ENCODE data around the gene MEGF10.

Gene MEGF10

GRCh38 chr5:127450046-127450445 lies 159.4 kb downstream of the MEGF10 start:
- H2AFZ ChIP-seq (ENCODE audit: low read length, unreplicated experiment) = no peak overlapping the region
- H3K36me3 ChIP-seq (ENCODE audit: insufficient read depth, low read length) = no peaks in the 10 kb centered on the region
- no peaks in the 10 kb centered on the region for H3K4me1 ChIP-seq (ENCODE audit: control insufficient read depth, insufficient read depth, low read length, unreplicated experiment)
- no peak overlapping the region for H3K4me3 ChIP-seq (ENCODE audit: low read depth, low read length)
- H3K27me3 ChIP-seq (ENCODE audit: insufficient read depth, low read length) = peaks cover 8% of the 10 kb centered on the region; the same call in 1 of the 2 replicates
- H3K27ac ChIP-seq (ENCODE audit: low read depth, low read length) = no peak overlapping the region
- no peaks in the 10 kb centered on the region for H3K79me2 ChIP-seq (ENCODE audit: control insufficient read depth, insufficient read depth, low read length, unreplicated experiment)

GRCh38 chr5:127451096-127451495 lies 160.5 kb downstream of the MEGF10 start:
- no peaks in the 10 kb centered on the region for H3K79me2 ChIP-seq (ENCODE audit: control insufficient read depth, insufficient read depth, low read length, unreplicated experiment)
- H3K4me1 ChIP-seq (ENCODE audit: control insufficient read depth, insufficient read depth, low read length, unreplicated experiment) = no peaks in the 10 kb centered on the region
- no peaks in the 10 kb centered on the region for H3K36me3 ChIP-seq (ENCODE audit: insufficient read depth, low read length)
- 0 out of 2 replicates have a peak, but pooled peaks cover 5% of the 10 kb centered on the region for H3K27me3 ChIP-seq (ENCODE audit: insufficient read depth, low read length)
- no peak overlapping the region for H3K4me3 ChIP-seq (ENCODE audit: low read depth, low read length)
- H2AFZ ChIP-seq (ENCODE audit: low read length, unreplicated experiment) = no peak overlapping the region
- no peak overlapping the region for H3K27ac ChIP-seq (ENCODE audit: low read depth, low read length)

GRCh38 chr5:127452626-127453025 lies 162.0 kb downstream of the MEGF10 start:
- Histone ChIP-seq H3K79me2 (ENCODE audit: control insufficient read depth, insufficient read depth, low read length, unreplicated experiment) (no peaks in the 10 kb centered on the region), H2AFZ (ENCODE audit: low read length, unreplicated experiment) (no peak overlapping the region), H3K27me3 (ENCODE audit: insufficient read depth, low read length) (0 out of 2 replicates have a peak, but pooled peaks cover 5% of the 10 kb centered on the region), H3K4me3 (ENCODE audit: low read depth, low read length) (no peak overlapping the region), H3K27ac (ENCODE audit: low read depth, low read length) (no peak overlapping the region), H3K36me3 (ENCODE audit: insufficient read depth, low read length) (no peaks in the 10 kb centered on the region), H3K4me1 (ENCODE audit: control insufficient read depth, insufficient read depth, low read length, unreplicated experiment) (no peaks in the 10 kb centered on the region)

DNA sequence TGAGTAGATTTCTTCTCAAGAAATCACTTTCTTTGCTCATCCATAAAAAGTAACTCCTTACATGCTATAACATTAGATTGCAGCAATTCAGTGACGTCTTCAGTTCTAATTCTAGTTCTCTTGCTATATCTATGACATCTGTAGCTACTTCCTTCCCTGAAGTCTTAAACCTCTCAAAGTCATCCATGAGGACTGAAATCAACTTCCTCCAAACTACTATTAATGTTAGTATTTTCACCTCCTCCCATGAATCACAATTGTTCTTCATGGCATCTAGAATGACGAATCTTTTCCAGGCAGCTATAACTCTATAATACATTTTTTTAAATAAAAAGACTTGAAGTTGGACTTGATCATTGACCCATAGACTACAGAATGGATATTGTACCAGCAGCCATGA lies 180.6 kb downstream of the MEGF10 start:
- Histone ChIP-seq H3K36me3 (ENCODE audit: insufficient read depth, low read length) (no peaks in the 10 kb centered on the region), H3K4me1 (ENCODE audit: control insufficient read depth, insufficient read depth, low read length, unreplicated experiment) (no peaks in the 10 kb centered on the region), H3K27ac (ENCODE audit: low read depth, low read length) (no peak overlapping the region), H2AFZ (ENCODE audit: low read length, unreplicated experiment) (no peak overlapping the region), H3K27me3 (ENCODE audit: insufficient read depth, low read length) (peaks cover 19% of the 10 kb centered on the region; the same call in 1 of the 2 replicates), H3K4me3 (ENCODE audit: low read depth, low read length) (no peak overlapping the region), H3K79me2 (ENCODE audit: control insufficient read depth, insufficient read depth, low read length, unreplicated experiment) (no peaks in the 10 kb centered on the region)

DNA sequence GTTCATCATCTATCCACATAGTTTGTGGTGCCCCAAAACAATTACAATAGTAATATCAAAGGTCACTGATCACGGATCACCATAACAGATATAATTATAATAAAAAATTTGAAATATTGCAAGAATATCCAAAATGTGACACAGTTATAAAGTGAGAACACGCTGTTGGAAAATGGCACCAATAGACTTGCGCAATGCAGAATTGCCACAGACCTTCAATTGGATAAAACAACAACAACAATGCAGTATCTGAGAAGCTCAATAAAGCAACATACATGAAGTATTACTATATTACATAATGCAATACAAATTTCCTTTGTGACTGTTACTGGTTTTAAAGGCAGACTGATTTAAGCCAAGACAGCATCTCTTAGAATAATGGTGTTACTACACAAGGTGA lies 182.1 kb downstream of the MEGF10 start:
- Histone ChIP-seq H3K79me2 (ENCODE audit: control insufficient read depth, insufficient read depth, low read length, unreplicated experiment) (no peaks in the 10 kb centered on the region), H3K27me3 (ENCODE audit: insufficient read depth, low read length) (peaks cover 16% of the 10 kb centered on the region; the same call in 1 of the 2 replicates)

GRCh38 chr5:127486471-127486870 lies 195.9 kb downstream of the MEGF10 start:
- Histone ChIP-seq H3K4me1 (ENCODE audit: control insufficient read depth, insufficient read depth, low read length, unreplicated experiment) (no peaks in the 10 kb centered on the region), H3K27me3 (ENCODE audit: insufficient read depth, low read length) (peaks cover 5% of the 10 kb centered on the region; the same call in 1 of the 2 replicates), H2AFZ (ENCODE audit: low read length, unreplicated experiment) (no peak overlapping the region), H3K36me3 (ENCODE audit: insufficient read depth, low read length) (no peaks in the 10 kb centered on the region), H3K79me2 (ENCODE audit: control insufficient read depth, insufficient read depth, low read length, unreplicated experiment) (no peaks in the 10 kb centered on the region), H3K4me3 (ENCODE audit: low read depth, low read length) (no peak overlapping the region), H3K27ac (ENCODE audit: low read depth, low read length) (no peak overlapping the region)

More for the DNA sequence above, 182.1 kb downstream of the MEGF10 start:
- Histone ChIP-seq H3K4me3 (ENCODE audit: low read depth, low read length) (no peak overlapping the region), H3K4me1 (ENCODE audit: control insufficient read depth, insufficient read depth, low read length, unreplicated experiment) (no peaks in the 10 kb centered on the region), H3K27ac (ENCODE audit: low read depth, low read length) (no peak overlapping the region), H3K36me3 (ENCODE audit: insufficient read depth, low read length) (no peaks in the 10 kb centered on the region), H2AFZ (ENCODE audit: low read length, unreplicated experiment) (no peak overlapping the region)

DNA sequence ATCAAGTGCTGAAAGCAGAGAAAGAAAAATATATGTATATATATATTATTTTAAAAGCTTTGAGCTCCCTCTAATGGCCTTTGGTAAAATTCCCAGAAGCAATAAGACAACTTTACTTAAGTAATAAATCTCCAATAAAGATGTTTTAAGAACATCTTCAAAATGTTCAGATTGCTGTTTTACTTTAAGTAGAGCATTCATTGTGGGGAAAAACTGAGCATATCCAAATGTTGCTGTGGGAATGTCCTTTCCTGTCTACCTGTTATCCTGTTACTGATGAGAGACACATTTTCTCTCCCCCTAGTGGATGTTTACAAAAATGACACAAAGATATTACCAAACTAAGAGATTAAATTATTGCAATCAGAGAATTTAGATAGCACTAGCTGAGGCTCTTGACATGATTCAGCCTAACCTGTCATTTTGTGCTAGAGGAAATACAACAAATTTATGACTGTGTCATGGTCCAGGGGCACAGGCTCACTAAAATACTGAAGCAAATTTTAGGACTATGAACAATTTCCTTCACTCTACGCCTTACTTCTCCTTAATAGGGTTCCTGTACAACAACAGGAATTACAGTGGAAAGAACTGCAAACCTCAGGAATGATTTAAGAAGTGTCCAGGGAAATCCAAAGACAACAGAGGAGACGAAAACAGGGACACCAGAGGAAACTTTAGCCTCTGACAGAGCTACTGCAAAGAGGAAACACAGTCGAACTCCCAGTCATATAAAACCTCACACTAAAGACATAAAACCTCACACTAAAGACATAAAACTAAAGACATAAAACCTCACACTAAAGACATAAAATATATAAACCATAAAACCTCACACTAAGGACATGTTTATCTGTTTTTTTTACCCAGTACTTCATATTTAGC lies 202.5 kb downstream of the MEGF10 start:
- Histone ChIP-seq H2AFZ (ENCODE audit: low read length, unreplicated experiment) (no peak overlapping the region), H3K4me1 (ENCODE audit: control insufficient read depth, insufficient read depth, low read length, unreplicated experiment) (no peaks in the 10 kb centered on the region), H3K36me3 (ENCODE audit: insufficient read depth, low read length) (no peaks in the 10 kb centered on the region), H3K27me3 (ENCODE audit: insufficient read depth, low read length) (peaks cover 30% of the 10 kb centered on the region), H3K4me3 (ENCODE audit: low read depth, low read length) (no peak overlapping the region), H3K79me2 (ENCODE audit: control insufficient read depth, insufficient read depth, low read length, unreplicated experiment) (no peaks in the 10 kb centered on the region), H3K27ac (ENCODE audit: low read depth, low read length) (no peak overlapping the region)

DNA sequence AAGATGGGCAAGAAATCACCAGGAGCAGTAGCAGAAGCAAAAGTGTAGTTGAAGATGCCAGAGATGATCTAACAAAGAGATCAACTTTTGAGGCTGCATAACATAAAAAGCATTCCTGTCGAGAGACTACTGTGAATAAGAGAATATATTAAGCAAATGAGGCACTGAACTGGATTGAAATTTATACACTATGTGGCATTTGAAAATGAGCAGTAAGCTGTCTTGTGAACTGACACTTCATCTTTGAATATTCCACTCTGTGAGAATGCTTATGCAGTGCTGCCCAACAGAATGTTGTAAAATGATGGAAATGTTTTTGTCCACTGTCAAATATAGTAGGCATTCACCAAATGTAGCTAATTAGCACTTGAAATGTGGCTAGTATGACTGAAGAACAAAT lies 208.0 kb downstream of the MEGF10 start:
- Histone ChIP-seq H3K4me3 (ENCODE audit: low read depth, low read length) (no peak overlapping the region), H3K27ac (ENCODE audit: low read depth, low read length) (no peak overlapping the region), H3K27me3 (ENCODE audit: insufficient read depth, low read length) (peaks cover 23% of the 10 kb centered on the region), H3K79me2 (ENCODE audit: control insufficient read depth, insufficient read depth, low read length, unreplicated experiment) (no peaks in the 10 kb centered on the region), H3K4me1 (ENCODE audit: control insufficient read depth, insufficient read depth, low read length, unreplicated experiment) (no peaks in the 10 kb centered on the region), H3K36me3 (ENCODE audit: insufficient read depth, low read length) (no peaks in the 10 kb centered on the region), H2AFZ (ENCODE audit: low read length, unreplicated experiment) (no peak overlapping the region)

DNA sequence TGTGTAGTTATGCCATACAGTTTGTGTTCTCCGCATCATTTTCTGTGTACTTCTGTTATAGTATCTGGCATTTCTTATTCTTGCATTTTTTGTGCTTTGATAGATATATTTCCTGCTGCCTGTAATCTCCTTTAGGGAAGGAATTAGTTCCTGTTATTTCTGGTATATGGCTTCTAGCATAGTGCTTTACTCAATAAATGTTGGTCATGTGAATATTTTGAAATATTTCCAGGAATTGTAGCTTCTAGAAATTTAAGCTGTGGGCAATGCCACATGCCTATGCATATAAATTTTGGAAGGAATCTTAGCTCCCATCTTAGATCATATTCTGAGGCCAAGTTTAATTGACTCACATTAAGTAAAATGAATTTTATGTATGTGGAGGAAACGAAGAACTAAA lies 215.3 kb downstream of the MEGF10 start:
- peaks cover 35% of the 10 kb centered on the region for H3K27me3 ChIP-seq (ENCODE audit: insufficient read depth, low read length)
- H3K4me1 ChIP-seq (ENCODE audit: control insufficient read depth, insufficient read depth, low read length, unreplicated experiment) = no peaks in the 10 kb centered on the region
- H3K27ac ChIP-seq (ENCODE audit: low read depth, low read length) = no peak overlapping the region
- H3K79me2 ChIP-seq (ENCODE audit: control insufficient read depth, insufficient read depth, low read length, unreplicated experiment) = no peaks in the 10 kb centered on the region
- H3K4me3 ChIP-seq (ENCODE audit: low read depth, low read length) = no peak overlapping the region
- no peaks in the 10 kb centered on the region for H3K36me3 ChIP-seq (ENCODE audit: insufficient read depth, low read length)
- H2AFZ ChIP-seq (ENCODE audit: low read length, unreplicated experiment) = no peak overlapping the region

DNA sequence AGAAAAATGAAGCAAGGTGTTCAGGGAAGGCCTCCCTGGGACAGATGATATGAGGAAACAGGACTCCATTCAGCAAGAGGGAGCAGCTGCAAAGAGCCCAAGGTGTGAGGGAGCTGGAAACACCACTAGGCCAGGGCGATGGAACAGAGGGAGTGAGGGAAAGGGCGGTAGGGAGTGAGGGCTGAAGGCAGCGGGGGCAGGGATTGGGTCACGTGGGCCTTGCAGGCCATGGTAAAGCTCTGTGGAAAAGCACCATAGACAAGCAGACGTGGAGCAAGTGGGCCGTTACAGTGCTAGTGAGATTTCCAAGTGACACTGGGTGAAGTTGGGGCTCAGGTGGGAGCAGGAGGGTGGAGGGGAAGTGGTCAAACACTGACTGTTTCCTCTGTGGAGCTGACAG lies 216.0 kb downstream of the MEGF10 start:
- Histone ChIP-seq H3K36me3 (ENCODE audit: insufficient read depth, low read length) (no peaks in the 10 kb centered on the region), H3K79me2 (ENCODE audit: control insufficient read depth, insufficient read depth, low read length, unreplicated experiment) (no peaks in the 10 kb centered on the region), H2AFZ (ENCODE audit: low read length, unreplicated experiment) (no peak overlapping the region), H3K27me3 (ENCODE audit: insufficient read depth, low read length) (peaks cover 42% of the 10 kb centered on the region), H3K4me3 (ENCODE audit: low read depth, low read length) (no peak overlapping the region), H3K27ac (ENCODE audit: low read depth, low read length) (no peak overlapping the region), H3K4me1 (ENCODE audit: control insufficient read depth, insufficient read depth, low read length, unreplicated experiment) (no peaks in the 10 kb centered on the region)
